OCI-LY3 (cell line): ENCODE data around the gene PTPN13.

Source experiments
- H2AFZ ChIP-seq: fragments of 200-600, 300-600 bp; shearing (Covaris generic); 2 replicates; pipeline ENCODE4 v1.6.0; 2014; ENCODE audit warnings: antibody characterized with exemption, low read depth, low read length
- H3K27ac ChIP-seq: fragments of 200-600, 300-600 bp; sonication (generic); 2 replicates; pipeline ENCODE4 v1.5.1; 2014; ENCODE audit warnings: mild to moderate bottlenecking, low read length, moderate library complexity, mixed read lengths
- H3K27me3 ChIP-seq: fragments of 200-600, 300-600 bp; sonication (generic); 2 replicates; pipeline ENCODE4 v1.6.1; 2014; ENCODE audit warnings: low read depth, low read length, mixed read lengths
- H3K36me3 ChIP-seq: fragments of 200-600, 300-600 bp; sonication (generic); replicated peaks from 2 replicates; pipeline ENCODE3; 2014; ENCODE audit warnings: low read depth, low read length, mixed read lengths
- H3K4me1 ChIP-seq: fragments of 300-600, 200-600 bp; sonication (generic); 2 replicates; pipeline ENCODE4 v1.6.1; 2014; ENCODE audit warnings: low read length, mixed read lengths
- H3K4me2 ChIP-seq: fragments of 200-600, 300-600 bp; sonication (generic); 2 replicates; pipeline ENCODE4 v1.6.1; 2014; ENCODE audit warnings: low read length, mixed read lengths
- H3K4me3 ChIP-seq: fragments of 300-600, 200-600 bp; sonication (generic); 2 replicates; pipeline ENCODE4 v1.5.1; 2014; ENCODE audit warnings: antibody characterized with exemption, mild to moderate bottlenecking, low read length, moderate library complexity
- H3K79me2 ChIP-seq: fragments of 300-600, 200-600 bp; shearing (Covaris generic); 2 replicates; pipeline ENCODE4 v1.6.1; 2014; ENCODE audit warnings: mild to moderate bottlenecking, low read length, mixed read lengths
- H3K9ac ChIP-seq: fragments of 300-600, 200-600 bp; shearing (Covaris generic); 2 replicates; pipeline ENCODE4 v1.6.0; 2014; ENCODE audit warnings: mild to moderate bottlenecking, low read length, moderate library complexity
- H3K9me3 ChIP-seq: fragments of 200-600, 300-600 bp; shearing (Covaris generic); 2 replicates; pipeline ENCODE4 v1.6.1; 2014; ENCODE audit warnings: low read length, mixed read lengths; ENCODE audit not compliant: insufficient read depth
- H4K20me1 ChIP-seq: fragments of 200-600, 300-600 bp; sonication (generic); 2 replicates; pipeline ENCODE4 v1.6.1; 2016; ENCODE audit warnings: low read length, mixed read lengths; ENCODE audit not compliant: insufficient read depth
- CTCF ChIP-seq: fragments of 200-600, 300-600 bp; sonication (generic); IDR thresholded peaks from 2 replicates; pipeline ENCODE4 v1.5.1; 2014; ENCODE audit warnings: antibody characterized with exemption, low read length, low read depth
- EZH2phosphoT487 ChIP-seq: fragments of 200-600 bp; shearing (Covaris generic); IDR thresholded peaks from 2 replicates; pipeline ENCODE4 v1.6.1; 2018; ENCODE audit warnings: antibody characterized with exemption, mixed run types, low read depth

PTPN13 gene

GRCh38 chr4:86755388-86755787, 161.3 kb downstream of the PTPN13 start:
- no peak overlapping the region for H3K27ac ChIP-seq
- no peak overlapping the region for H3K4me2 ChIP-seq
- H4K20me1 ChIP-seq, result no peaks in the 10 kb centered on the region
- no peak overlapping the region for H2AFZ ChIP-seq
- H3K27me3 ChIP-seq, result no peaks in the 10 kb centered on the region
- no peak overlapping the region for H3K4me3 ChIP-seq
- H3K79me2 ChIP-seq, result no peaks in the 10 kb centered on the region
- TF ChIP-seq EZH2phosphoT487 (no peak), CTCF (no peak)
- H3K9ac ChIP-seq, result no peak overlapping the region
- no peaks in the 10 kb centered on the region for H3K36me3 ChIP-seq
- no peaks in the 10 kb centered on the region; the same call in 1 of the 2 replicates for H3K4me1 ChIP-seq
- no peaks in the 10 kb centered on the region for H3K9me3 ChIP-seq

GRCh38 chr4:86757468-86757867, 163.4 kb downstream of the PTPN13 start:
- TF ChIP-seq CTCF, result no peak
- no peak for TF ChIP-seq EZH2phosphoT487
- Histone ChIP-seq H3K36me3 (no peaks in the 10 kb centered on the region), H3K4me3 (no peak overlapping the region), H3K27ac (no peak overlapping the region), H3K27me3 (no peaks in the 10 kb centered on the region), H3K9ac (no peak overlapping the region), H3K4me1 (no peaks in the 10 kb centered on the region; the same call in 1 of the 2 replicates), H3K4me2 (no peak overlapping the region), H3K79me2 (no peaks in the 10 kb centered on the region), H4K20me1 (no peaks in the 10 kb centered on the region), H3K9me3 (no peaks in the 10 kb centered on the region), H2AFZ (no peak overlapping the region)

GRCh38 chr4:86759298-86759697, 165.2 kb downstream of the PTPN13 start:
- no peaks in the 10 kb centered on the region for H4K20me1 ChIP-seq
- H3K4me2 ChIP-seq, result no peak overlapping the region
- H3K9ac ChIP-seq, result no peak overlapping the region
- H3K36me3 ChIP-seq, result no peaks in the 10 kb centered on the region
- no peak overlapping the region for H3K27ac ChIP-seq
- no peak overlapping the region for H3K4me3 ChIP-seq
- H3K79me2 ChIP-seq, result no peaks in the 10 kb centered on the region
- no peaks in the 10 kb centered on the region for H3K9me3 ChIP-seq
- no peak for TF ChIP-seq EZH2phosphoT487
- TF ChIP-seq CTCF, result no peak
- H3K4me1 ChIP-seq, result no peaks in the 10 kb centered on the region; the same call in 1 of the 2 replicates
- H2AFZ ChIP-seq, result no peak overlapping the region
- H3K27me3 ChIP-seq, result no peaks in the 10 kb centered on the region

- Histone ChIP-seq H3K4me2 (no peak overlapping the region), H3K27ac (no peak overlapping the region), H3K9me3 (no peaks in the 10 kb centered on the region)
Measured at GRCh38 chr4:86762649-86763048, 168.5 kb downstream of the PTPN13 start.

More at GRCh38 chr4:86762649-86763048, 168.5 kb downstream of the PTPN13 start:
- H4K20me1 ChIP-seq, result no peaks in the 10 kb centered on the region
- no peaks in the 10 kb centered on the region for H3K4me1 ChIP-seq
- no peak overlapping the region for H3K4me3 ChIP-seq
- H3K79me2 ChIP-seq, result no peaks in the 10 kb centered on the region
- H2AFZ ChIP-seq, result no peak overlapping the region
- no peaks in the 10 kb centered on the region for H3K36me3 ChIP-seq
- TF ChIP-seq EZH2phosphoT487 (no peak), CTCF (no peak)
- H3K27me3 ChIP-seq, result no peaks in the 10 kb centered on the region
- no peak overlapping the region for H3K9ac ChIP-seq
